GM21619 (cell line): ENCODE measurements around the gene LINGO3.
A peak's percentile ranks its signal among the peaks of the same experiment; 100 is the strongest.

ENCODE experiments used
- ATAC-seq: cut with Tn5 transposase; IDR thresholded peaks from one replicate; pipeline ENCODE4 v1.9.1; 2021; ENCODE audit not compliant: unreplicated experiment

The LINGO3 gene

DNA sequence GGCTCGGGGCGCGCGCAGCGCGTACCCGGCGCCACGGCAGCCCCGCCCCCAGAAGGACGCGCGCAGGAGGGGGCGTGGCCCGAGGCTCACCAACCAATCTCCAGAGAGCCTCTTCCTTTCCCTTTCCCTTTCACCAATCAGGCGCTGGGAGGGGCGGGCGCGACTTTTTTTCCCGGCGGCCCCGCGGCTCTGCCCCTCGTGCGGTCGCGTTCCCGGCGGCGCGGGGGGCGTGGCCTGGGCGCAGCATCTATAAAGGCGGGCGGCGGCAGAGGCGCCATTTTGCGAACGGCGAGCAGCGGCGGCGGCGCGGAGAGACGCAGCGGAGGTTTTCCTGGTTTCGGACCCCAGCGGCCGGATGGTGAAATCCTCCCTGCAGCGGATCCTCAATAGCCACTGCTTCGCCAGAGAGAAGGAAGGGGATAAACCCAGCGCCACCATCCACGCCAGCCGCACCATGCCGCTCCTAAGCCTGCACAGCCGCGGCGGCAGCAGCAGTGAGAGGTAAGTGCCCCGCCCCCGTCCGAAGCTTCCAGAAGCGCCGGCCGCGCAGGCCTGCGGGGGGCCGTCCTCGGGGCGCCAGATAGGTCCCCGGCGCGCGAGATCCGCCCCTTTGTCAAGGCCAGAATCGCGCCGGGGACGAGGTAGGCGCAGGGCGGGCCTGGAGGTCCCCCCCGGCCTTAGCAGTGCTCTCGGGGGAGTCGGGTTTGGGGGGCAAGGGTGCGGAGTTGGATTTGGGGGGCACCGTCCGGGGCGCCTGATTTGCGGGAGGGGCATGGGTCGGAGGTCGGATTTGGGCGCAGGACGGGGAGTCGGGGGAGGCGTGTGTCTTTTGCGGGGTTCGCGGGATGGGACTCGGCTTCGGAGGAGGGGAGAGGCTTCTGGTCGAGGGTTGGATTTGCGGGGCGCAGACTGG lies 38.5 kb downstream of the LINGO3 start:
- peak; percentile 29 for ATAC-seq

DNA sequence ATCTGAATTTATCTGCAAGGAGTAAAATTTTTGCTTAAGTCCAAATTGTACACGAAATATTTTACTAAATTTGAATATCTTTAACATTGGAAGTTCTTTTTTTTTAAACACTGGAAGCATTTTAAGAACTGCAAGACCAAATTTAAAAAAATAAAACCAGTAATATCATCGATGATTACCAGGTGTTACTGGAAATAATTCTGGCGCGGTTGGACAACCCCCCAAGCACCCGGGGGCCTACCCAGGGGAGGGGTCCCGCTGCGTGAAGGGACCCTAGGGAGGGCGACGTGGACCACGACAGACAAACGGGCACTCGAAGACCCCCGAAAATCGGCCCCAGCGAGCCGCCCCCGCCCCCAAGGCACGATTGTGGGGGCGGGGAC lies 39.1 kb downstream of the LINGO3 start:
- ATAC-seq = no peak

DNA sequence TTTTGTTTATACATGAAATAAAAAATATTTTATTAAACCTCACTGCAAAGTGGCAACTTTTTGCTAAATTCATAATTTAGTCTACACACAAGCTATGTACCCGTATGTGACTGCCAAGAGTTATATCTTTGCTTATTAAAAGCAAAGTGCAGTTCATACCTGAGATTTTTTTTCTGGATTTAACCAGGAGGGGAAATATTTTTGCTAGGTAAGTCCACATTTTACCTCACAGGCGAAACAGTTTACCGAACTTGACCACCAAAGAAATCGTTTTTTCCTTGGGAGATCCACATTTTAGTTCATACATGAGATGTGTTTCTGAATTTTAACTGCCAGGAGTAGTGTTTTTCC lies 39.5 kb downstream of the LINGO3 start:
- ATAC-seq = no peak

DNA sequence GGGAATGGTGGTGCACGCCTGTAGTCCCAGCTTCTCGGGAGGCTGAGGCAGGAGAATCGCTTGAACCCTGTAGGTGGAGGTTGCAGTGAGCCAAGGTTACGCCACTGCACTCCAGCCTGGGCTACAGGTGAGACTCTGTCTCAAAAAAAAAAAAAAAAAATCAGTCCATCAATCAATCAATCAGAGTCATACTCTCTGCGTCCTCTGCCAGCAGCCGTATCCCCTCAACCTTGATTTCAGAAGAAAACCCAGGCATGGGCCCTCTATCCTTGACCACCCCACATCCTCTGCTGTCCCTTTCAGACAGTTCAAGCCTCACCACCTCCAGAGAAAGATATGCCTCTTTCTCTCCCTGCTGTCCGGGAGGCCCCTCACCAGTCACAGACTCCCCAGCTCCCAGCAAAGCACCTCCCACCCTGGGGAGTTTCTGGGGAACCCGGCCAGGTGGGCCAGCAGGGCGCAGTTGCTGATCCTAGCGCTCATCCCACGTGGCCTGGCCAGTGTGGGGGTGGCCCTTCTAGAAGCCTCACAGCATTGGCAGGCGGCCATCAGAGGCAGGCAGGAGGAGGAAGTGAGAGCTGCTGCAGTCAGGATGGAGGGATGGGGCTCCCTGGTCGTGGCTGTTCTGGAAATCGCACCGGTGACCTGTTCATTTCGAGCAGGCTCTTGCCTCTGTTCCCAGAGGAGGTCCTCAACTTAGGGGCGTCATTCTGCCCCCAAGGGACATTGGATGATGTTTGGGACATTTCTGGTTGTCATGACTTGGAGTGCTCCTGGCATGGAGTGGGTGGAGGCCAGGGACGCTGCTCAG lies 41.6 kb downstream of the LINGO3 start:
- no peak for ATAC-seq

DNA sequence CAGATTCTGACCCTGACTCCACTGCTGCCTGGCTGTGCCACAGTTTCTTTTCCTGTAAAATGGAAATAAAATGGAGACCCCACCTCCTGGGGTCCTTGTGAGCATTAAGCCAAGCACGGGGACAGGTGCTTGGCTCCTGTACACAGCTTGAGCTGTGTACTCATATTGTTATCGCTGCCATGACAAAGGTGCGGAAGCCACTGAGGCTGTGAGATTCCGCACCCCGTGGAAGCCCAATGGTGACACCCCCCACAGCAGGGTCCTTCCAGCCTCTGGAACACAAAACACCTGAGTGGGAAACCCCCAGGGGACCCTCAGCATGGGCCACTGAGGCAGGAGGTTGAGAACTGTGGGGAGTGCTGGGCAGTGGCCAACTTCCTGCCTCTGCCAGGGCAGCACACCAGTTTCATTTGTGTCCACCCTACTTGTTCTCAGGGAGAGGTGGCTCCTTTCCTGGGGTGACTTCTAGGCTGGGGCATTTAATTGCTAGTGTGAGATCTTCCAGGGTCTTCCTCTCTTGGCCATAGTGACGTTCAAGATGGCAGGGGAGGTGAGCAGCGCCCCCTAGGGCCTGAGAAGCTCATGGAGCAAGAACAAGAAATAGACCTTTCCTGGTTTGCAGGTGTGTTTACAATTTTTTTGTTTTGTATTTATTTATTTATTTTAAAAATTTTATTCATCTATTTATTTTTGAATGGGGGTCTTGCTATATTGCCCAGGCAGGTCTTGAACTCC lies 46.3 kb downstream of the LINGO3 start:
- no peak for ATAC-seq

DNA sequence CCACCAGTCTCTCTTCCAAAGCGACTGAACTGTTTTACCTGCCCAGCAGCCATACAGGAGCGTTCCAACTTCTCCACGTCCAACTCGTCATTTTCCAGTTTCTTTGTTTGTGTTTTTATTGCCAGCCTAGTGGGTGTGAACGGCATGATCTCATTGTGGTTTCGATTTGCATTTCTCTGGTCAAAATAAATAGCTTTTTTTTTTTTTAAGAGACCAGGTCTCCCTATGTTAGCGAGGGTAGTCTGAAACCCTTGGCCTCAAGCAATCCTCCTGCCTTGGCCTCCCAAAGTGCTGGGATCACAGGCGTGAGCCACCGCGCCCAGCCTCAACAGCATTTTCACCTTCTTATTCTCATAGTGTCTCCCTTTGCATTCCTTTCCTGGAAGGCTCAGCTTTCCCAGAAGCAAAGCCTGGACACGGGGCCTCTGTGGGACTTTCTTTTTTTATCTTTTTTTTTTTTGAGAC lies 47.6 kb downstream of the LINGO3 start:
- no peak for ATAC-seq

DNA sequence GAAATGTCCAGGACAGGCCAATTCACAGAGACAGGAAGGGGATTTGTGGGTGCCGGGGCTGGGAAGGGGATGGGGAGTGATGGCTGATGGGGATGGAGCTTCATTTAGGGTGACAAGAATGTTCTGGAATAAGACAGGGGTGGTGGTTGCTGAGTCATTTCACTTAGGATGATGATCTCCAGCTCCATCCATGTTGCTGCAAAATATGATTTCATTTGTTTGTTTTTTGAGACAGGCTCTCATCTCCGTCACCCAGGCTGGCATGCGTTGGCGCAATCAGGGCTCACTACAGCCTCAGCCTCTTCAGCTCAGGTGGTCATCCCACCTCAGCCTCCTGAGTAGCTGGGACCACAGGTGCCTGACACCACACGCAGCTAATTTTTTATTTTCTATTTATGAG lies 48.6 kb downstream of the LINGO3 start:
- no peak for ATAC-seq
